ENCODE data around the gene CYB561D2. TPM values are rescaled to one million over a fixed set of nuclear protein-coding genes. Genes with fewer than 3 reads are reported as not detected.

The CYB561D2 gene
- total RNA-seq, 4 donors from 2014 or later = 4.7 to 10.9 (median 9.0) TPM

- no peak for TF ChIP-seq CTCF (IDR thresholded peaks at IDR 0.05)
- TF ChIP-seq EP300 (IDR thresholded peaks at IDR 0.05) = no peak
- TF ChIP-seq POLR2AphosphoS5 (IDR thresholded peaks at IDR 0.05) = no peak
- TF ChIP-seq POLR2A (IDR thresholded peaks at IDR 0.05) = peak in 1 of 2 donors; percentile 24
- Histone ChIP-seq H3K27ac (peak overlapping the region; percentile 36 to 97 (median 95)), H3K27me3 (no peaks in the 10 kb centered on the region), H3K9me3 (no peaks in the 10 kb centered on the region), H3K4me3 (peak overlapping the region; percentile 51 to 89), H3K4me1 (peaks cover 0 to 93% (median 46%) of the 10 kb centered on the region in 3 donors), H3K36me3 (peaks cover 0 to 48% of the 10 kb centered on the region in 2 donors)
- ATAC-seq = no peak
- WGBS, 2 donors (ENCODE audit: low coverage in 1 of 2) = 10% methylated on average over 2 of the region's 14 CpGs; no CpG with 5 or more reads in 1 of the 2 donors
Observed at GRCh38 chr3:50322115-50322385, 28.6 kb upstream of the CYB561D2 start.

- Histone ChIP-seq H3K9me3 (no peaks in the 10 kb centered on the region), H3K4me3 (peak within 1 kb of the TSS; percentile 51 to 89), H3K27ac (peak within 1 kb of the TSS; percentile 61 to 97 (median 95)), H3K36me3 (peaks cover 0 to 43% of the 10 kb centered on the region in 2 donors), H3K4me1 (peaks cover 0 to 93% (median 46%) of the 10 kb centered on the region in 3 donors), H3K27me3 (no peaks in the 10 kb centered on the region)
- peak; percentile 2 for ATAC-seq
- no peak for TF ChIP-seq CTCF (IDR thresholded peaks at IDR 0.05)
- TF ChIP-seq POLR2AphosphoS5 (IDR thresholded peaks at IDR 0.05) = peak; percentile 36
- no peak for TF ChIP-seq EP300 (IDR thresholded peaks at IDR 0.05)
- TF ChIP-seq POLR2A (IDR thresholded peaks at IDR 0.05) = peak in 1 of 2 donors; percentile 19
- WGBS, 2 donors (ENCODE audit: low coverage in 1 of 2) = 44% methylated on average over 3 of the region's 31 CpGs; no CpG with 5 or more reads in 1 of the 2 donors
Observed at GRCh38 chr3:50322386-50323091, 28.1 kb upstream of the CYB561D2 start, which contains the start of gene HYAL2. TSS of gene HYAL2 (minus strand) at chr3:50322745. CDS start at chr3:50320489, 2,256 bp downstream.

GRCh38 chr3:50323092-50323600 lies 27.5 kb upstream of the CYB561D2 start:
- peaks cover 0 to 91% (median 46%) of the 10 kb centered on the region in 3 donors for H3K4me1 ChIP-seq
- ATAC-seq = peak; percentile 5
- 40% methylated on average over 1 to 2 of the region's 4 CpGs for WGBS, 2 donors (ENCODE audit: low coverage in 1 of 2)
- no peaks in the 10 kb centered on the region for H3K9me3 ChIP-seq
- H3K27me3 ChIP-seq = no peaks in the 10 kb centered on the region
- H3K36me3 ChIP-seq = peaks cover 0 to 37% of the 10 kb centered on the region in 2 donors
- peak overlapping the region in 1 of 2 donors; percentile 89 for H3K4me3 ChIP-seq
- H3K27ac ChIP-seq = peak overlapping the region in 3 of 4 donors; percentile 94 to 97 (median 96)
- no peak for TF ChIP-seq EP300 (IDR thresholded peaks at IDR 0.05)
- no peak for TF ChIP-seq POLR2A (IDR thresholded peaks at IDR 0.05)
- no peak for TF ChIP-seq POLR2AphosphoS5 (IDR thresholded peaks at IDR 0.05)
- TF ChIP-seq CTCF (IDR thresholded peaks at IDR 0.05) = no peak

GRCh38 chr3:50323614-50324199 lies 27.0 kb upstream of the CYB561D2 start:
- H3K4me3 ChIP-seq = peak overlapping the region in 1 of 2 donors; percentile 89

More at GRCh38 chr3:50323614-50324199, 27.0 kb upstream of the CYB561D2 start:
- no peak for TF ChIP-seq POLR2A (IDR thresholded peaks at IDR 0.05)
- TF ChIP-seq POLR2AphosphoS5 (IDR thresholded peaks at IDR 0.05) = peak; percentile 54
- peak in 2 of 4 experiments; percentile 13 to 19 for TF ChIP-seq CTCF (IDR thresholded peaks at IDR 0.05)
- no CpG with 5 or more reads among the region's 5 CpGs for WGBS, 2 donors (ENCODE audit: low coverage in 1 of 2)
- peak overlapping the region; percentile 12 to 97 (median 95) for H3K27ac ChIP-seq
- peaks cover 0 to 91% (median 47%) of the 10 kb centered on the region in 3 donors for H3K4me1 ChIP-seq
- no peaks in the 10 kb centered on the region for H3K9me3 ChIP-seq
- H3K27me3 ChIP-seq = no peaks in the 10 kb centered on the region
- H3K36me3 ChIP-seq = peaks cover 0 to 32% of the 10 kb centered on the region in 2 donors
- ATAC-seq = peak; percentile 14
